Measurements from ENCODE around the gene MAD2L2. TPM values are rescaled to one million over a fixed set of nuclear protein-coding genes. Genes with fewer than 3 reads are reported as not detected.

MAD2L2 gene
- total RNA-seq (28.7 TPM), polyA plus RNA-seq (10 to 100 TPM; 49.3 to 75.3 (median 55.3) TPM)

- Histone ChIP-seq H3K27ac (ENCODE audit: insufficient read depth, low read length, poor library complexity, severe bottlenecking) (peak within 1 kb of the TSS; percentile 67), H3K9me3 (ENCODE audit: control insufficient read depth in 2 of 2, low read length in 2 of 2) (no peaks in the 10 kb centered on the region), H3K4me3 (ENCODE audit: low read depth, low read length) (peak within 1 kb of the TSS; percentile 73), H3K4me1 (ENCODE audit: control insufficient read depth, insufficient read depth, low read length, poor library complexity, severe bottlenecking) (peaks cover 17% of the 10 kb centered on the region), H3K36me3 (ENCODE audit: control insufficient read depth, insufficient read depth, low read length) (no peaks in the 10 kb centered on the region), H3K27me3 (ENCODE audit: control insufficient read depth, insufficient read depth, low read length) (no peaks in the 10 kb centered on the region)
- DNase-seq (peak; percentile 88 to 90 (median 89)), ATAC-seq (ENCODE audit: low read depth in 2 of 2) (peak; percentile 92 to 93)
- peaks cover 0 to 26% (median 8%) of the 10 kb centered on the region in 4 donors for H3K4me1 Mint-ChIP-seq
- peak within 1 kb of the TSS; percentile 93 to 97 (median 94) for H3K27ac Mint-ChIP-seq
- H3K9me3 Mint-ChIP-seq: peaks cover 0 to 1% (median 0%) of the 10 kb centered on the region in 7 donors
- no peaks in the 10 kb centered on the region for H3K36me3 Mint-ChIP-seq
- H3K4me3 Mint-ChIP-seq: peak within 1 kb of the TSS; percentile 95 to 98 (median 96)
- peaks cover 6% of the 10 kb centered on the region for H3K27me3 Mint-ChIP-seq
These were observed at the start of gene MAD2L2 for GRCh38 chr1:11681071-11681771. Gene MAD2L2 (minus strand): TSS chr1:11681148. CDS start chr1:11680601, 547 bp downstream.

DNA sequence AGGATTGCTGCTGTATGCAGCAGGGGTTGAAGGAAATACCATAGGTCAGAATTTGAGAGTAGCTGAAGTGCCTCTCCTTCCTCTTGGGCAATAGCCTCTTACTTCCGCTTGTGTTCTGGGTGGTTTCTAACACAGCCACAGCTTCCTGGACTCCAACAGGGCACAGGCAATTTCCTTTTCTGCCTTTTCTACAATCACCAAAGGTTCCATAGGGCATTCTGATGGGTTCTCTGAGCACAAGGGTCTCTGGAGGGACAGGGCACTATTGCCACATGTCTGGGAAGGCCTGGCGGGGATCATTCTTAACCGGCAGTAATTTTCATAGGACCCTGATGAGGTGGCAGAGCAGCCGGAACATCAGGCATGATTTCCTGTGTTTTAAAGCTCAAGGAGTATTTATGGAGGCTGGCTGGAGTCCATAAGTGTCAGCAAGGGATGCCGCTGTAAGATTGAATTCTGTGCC, 49.5 kb upstream of the MAD2L2 start:
- H3K27me3 ChIP-seq (ENCODE audit: control insufficient read depth, insufficient read depth, low read length): no peaks in the 10 kb centered on the region
- Mint-ChIP-seq H3K4me3 (peak overlapping the region; percentile 66 to 91 (median 86)), H3K9me3 (no peaks in the 10 kb centered on the region), H3K27me3 (no peaks in the 10 kb centered on the region), H3K4me1 (peaks cover 6 to 65% (median 33%) of the 10 kb centered on the region in 4 donors), H3K27ac (peak overlapping the region; percentile 60 to 92 (median 79)), H3K36me3 (no peaks in the 10 kb centered on the region)
- H3K27ac ChIP-seq (ENCODE audit: insufficient read depth, low read length, poor library complexity, severe bottlenecking): peak overlapping the region; percentile 64
- H3K9me3 ChIP-seq (ENCODE audit: control insufficient read depth in 2 of 2, low read length in 2 of 2): no peaks in the 10 kb centered on the region
- H3K4me1 ChIP-seq (ENCODE audit: control insufficient read depth, insufficient read depth, low read length, poor library complexity, severe bottlenecking): peaks cover 46% of the 10 kb centered on the region
- peak; percentile 16 to 85 (median 61) for DNase-seq
- H3K36me3 ChIP-seq (ENCODE audit: control insufficient read depth, insufficient read depth, low read length): no peaks in the 10 kb centered on the region
- ATAC-seq (ENCODE audit: low read depth in 2 of 2): peak; percentile 81 to 93
- peak overlapping the region; percentile 70 for H3K4me3 ChIP-seq (ENCODE audit: low read depth, low read length)

DNA sequence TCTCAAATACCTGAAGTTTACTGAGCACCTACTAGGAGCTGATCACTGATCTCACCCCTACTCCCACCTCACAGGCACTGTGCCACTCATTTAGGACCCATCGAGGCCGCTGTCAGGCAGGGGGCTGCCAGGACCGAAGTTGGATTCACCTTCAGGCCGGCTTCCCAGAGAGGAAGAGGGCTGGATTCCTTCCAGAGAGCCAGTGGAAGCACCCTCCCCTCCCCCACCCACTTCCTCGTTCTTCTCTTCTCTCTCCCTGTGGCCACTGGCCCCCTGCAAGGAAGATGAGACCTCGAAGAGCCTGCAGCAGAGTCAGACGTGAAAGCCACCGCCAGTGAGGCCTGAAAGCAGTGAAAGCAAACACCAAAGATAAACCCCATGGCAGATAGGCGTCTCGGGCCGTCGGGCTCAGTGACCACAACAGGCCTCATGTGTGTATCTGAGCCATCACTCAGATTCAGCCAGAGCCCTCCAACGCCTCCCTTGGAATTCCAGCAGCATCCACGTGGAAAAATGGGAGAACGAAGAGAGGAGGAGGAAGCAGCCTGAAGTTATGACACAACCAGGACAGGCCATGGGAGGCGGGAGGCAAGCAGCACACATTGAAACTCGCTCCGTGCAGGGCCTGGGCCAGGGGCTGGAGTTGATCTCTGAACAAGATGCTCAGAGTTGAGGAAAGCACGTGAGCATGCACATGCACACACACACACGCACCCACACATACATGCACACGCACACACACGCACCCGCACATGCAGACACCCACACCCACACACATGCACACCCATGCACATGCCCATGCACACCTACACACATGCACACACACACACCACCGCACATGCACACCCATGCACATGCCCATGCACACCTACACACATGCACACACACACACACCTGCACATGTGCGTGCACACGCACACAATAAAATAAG, 48.8 kb upstream of the MAD2L2 start:
- Mint-ChIP-seq H3K4me3 (peak overlapping the region; percentile 66 to 91 (median 86)), H3K27me3 (no peaks in the 10 kb centered on the region), H3K27ac (peak overlapping the region; percentile 69 to 92 (median 79)), H3K4me1 (peaks cover 6 to 66% (median 32%) of the 10 kb centered on the region in 4 donors), H3K36me3 (no peaks in the 10 kb centered on the region), H3K9me3 (no peaks in the 10 kb centered on the region)
- ATAC-seq (ENCODE audit: low read depth in 2 of 2) (no peak), DNase-seq (no peak)
- Histone ChIP-seq H3K27ac (ENCODE audit: insufficient read depth, low read length, poor library complexity, severe bottlenecking) (peak overlapping the region; percentile 64), H3K27me3 (ENCODE audit: control insufficient read depth, insufficient read depth, low read length) (no peaks in the 10 kb centered on the region), H3K4me3 (ENCODE audit: low read depth, low read length) (peak overlapping the region; percentile 70), H3K36me3 (ENCODE audit: control insufficient read depth, insufficient read depth, low read length) (no peaks in the 10 kb centered on the region), H3K9me3 (ENCODE audit: control insufficient read depth in 2 of 2, low read length in 2 of 2) (no peaks in the 10 kb centered on the region), H3K4me1 (ENCODE audit: control insufficient read depth, insufficient read depth, low read length, poor library complexity, severe bottlenecking) (peaks cover 45% of the 10 kb centered on the region)

GRCh38 chr1:11729155-11729497, 48.2 kb upstream of the MAD2L2 start:
- Mint-ChIP-seq H3K4me3 (no peak overlapping the region), H3K27ac (peak overlapping the region in 2 of 3 donors; percentile 52 to 69), H3K36me3 (no peaks in the 10 kb centered on the region), H3K27me3 (no peaks in the 10 kb centered on the region), H3K9me3 (no peaks in the 10 kb centered on the region), H3K4me1 (peaks cover 6 to 65% (median 32%) of the 10 kb centered on the region in 4 donors)
- Histone ChIP-seq H3K36me3 (ENCODE audit: control insufficient read depth, insufficient read depth, low read length) (no peaks in the 10 kb centered on the region), H3K9me3 (ENCODE audit: control insufficient read depth in 2 of 2, low read length in 2 of 2) (no peaks in the 10 kb centered on the region), H3K4me1 (ENCODE audit: control insufficient read depth, insufficient read depth, low read length, poor library complexity, severe bottlenecking) (peaks cover 45% of the 10 kb centered on the region), H3K27me3 (ENCODE audit: control insufficient read depth, insufficient read depth, low read length) (no peaks in the 10 kb centered on the region), H3K4me3 (ENCODE audit: low read depth, low read length) (no peak overlapping the region), H3K27ac (ENCODE audit: insufficient read depth, low read length, poor library complexity, severe bottlenecking) (no peak overlapping the region)
- ATAC-seq (ENCODE audit: low read depth in 2 of 2) (no peak), DNase-seq (no peak)

DNA sequence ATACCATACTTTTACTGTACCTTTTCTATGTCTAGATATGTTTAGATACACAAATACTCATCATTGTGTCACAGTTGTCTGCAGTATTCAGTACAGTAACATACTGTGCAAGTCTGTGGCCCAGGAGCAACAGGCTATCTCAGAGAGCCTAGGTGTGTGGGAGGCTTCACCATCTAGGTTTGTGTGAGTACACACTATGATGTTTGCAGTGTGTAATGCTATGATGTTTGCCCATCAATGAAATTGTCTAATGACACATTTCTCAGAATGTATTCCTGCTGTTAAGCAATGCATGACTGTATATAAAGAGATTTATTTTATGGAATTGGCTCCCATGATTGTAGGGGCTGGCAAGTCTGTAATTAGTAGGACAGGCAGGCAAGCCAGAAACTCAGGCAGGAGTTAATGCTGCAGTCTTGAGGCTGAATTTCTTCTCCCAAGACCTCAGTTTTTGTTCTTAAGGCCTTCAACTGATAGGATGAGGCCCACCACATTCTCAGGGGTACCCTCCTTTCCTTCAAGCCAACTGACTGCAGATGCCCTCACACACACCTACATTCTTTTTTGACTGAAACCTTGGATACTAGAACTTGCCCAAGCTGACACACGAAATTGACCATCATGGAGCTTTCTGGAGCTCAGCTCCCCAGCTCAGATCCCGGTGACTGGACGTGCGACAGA, 47.3 kb upstream of the MAD2L2 start:
- no peak overlapping the region for H3K27ac ChIP-seq (ENCODE audit: insufficient read depth, low read length, poor library complexity, severe bottlenecking)
- ATAC-seq (ENCODE audit: low read depth in 2 of 2) (no peak), DNase-seq (no peak)
- no peak overlapping the region for H3K4me3 Mint-ChIP-seq
- H3K4me1 Mint-ChIP-seq: peaks cover 6 to 60% (median 31%) of the 10 kb centered on the region in 4 donors
- H3K36me3 Mint-ChIP-seq: no peaks in the 10 kb centered on the region
- H3K4me1 ChIP-seq (ENCODE audit: control insufficient read depth, insufficient read depth, low read length, poor library complexity, severe bottlenecking): peaks cover 45% of the 10 kb centered on the region
- H3K9me3 ChIP-seq (ENCODE audit: control insufficient read depth in 2 of 2, low read length in 2 of 2): no peaks in the 10 kb centered on the region
- no peak overlapping the region for H3K27ac Mint-ChIP-seq
- no peaks in the 10 kb centered on the region for H3K9me3 Mint-ChIP-seq
- H3K27me3 Mint-ChIP-seq: no peaks in the 10 kb centered on the region
- H3K4me3 ChIP-seq (ENCODE audit: low read depth, low read length): no peak overlapping the region
- H3K27me3 ChIP-seq (ENCODE audit: control insufficient read depth, insufficient read depth, low read length): no peaks in the 10 kb centered on the region
- H3K36me3 ChIP-seq (ENCODE audit: control insufficient read depth, insufficient read depth, low read length): no peaks in the 10 kb centered on the region

DNA sequence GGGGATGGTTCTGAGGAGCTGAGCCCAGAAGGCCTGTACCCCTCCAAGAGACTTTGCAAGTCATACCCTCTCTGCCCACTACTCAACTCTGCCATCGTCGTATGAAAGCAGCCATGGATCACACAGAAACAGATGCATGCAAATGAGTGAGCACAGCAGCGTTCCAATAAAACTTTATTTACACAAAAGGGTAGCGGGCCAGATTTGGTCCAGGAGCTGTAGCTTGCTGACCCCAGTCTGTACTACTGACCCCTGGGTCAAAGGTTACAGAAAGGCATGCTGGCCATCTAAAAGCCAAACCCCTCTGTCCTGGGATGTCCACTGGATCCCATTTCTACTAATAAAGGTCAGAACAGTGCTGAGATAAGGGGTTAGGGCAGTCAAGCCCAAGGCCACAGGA, 46.2 kb upstream of the MAD2L2 start:
- Histone ChIP-seq H3K4me1 (ENCODE audit: control insufficient read depth, insufficient read depth, low read length, poor library complexity, severe bottlenecking) (peaks cover 39% of the 10 kb centered on the region), H3K27me3 (ENCODE audit: control insufficient read depth, insufficient read depth, low read length) (no peaks in the 10 kb centered on the region), H3K9me3 (ENCODE audit: control insufficient read depth in 2 of 2, low read length in 2 of 2) (no peaks in the 10 kb centered on the region), H3K4me3 (ENCODE audit: low read depth, low read length) (no peak overlapping the region), H3K27ac (ENCODE audit: insufficient read depth, low read length, poor library complexity, severe bottlenecking) (no peak overlapping the region), H3K36me3 (ENCODE audit: control insufficient read depth, insufficient read depth, low read length) (no peaks in the 10 kb centered on the region)
- Mint-ChIP-seq H3K36me3 (no peaks in the 10 kb centered on the region), H3K27me3 (no peaks in the 10 kb centered on the region), H3K27ac (no peak overlapping the region), H3K4me3 (no peak overlapping the region), H3K4me1 (peaks cover 6 to 51% (median 27%) of the 10 kb centered on the region in 4 donors), H3K9me3 (no peaks in the 10 kb centered on the region)
- ATAC-seq (ENCODE audit: low read depth in 2 of 2): no peak
- no peak for DNase-seq

DNA sequence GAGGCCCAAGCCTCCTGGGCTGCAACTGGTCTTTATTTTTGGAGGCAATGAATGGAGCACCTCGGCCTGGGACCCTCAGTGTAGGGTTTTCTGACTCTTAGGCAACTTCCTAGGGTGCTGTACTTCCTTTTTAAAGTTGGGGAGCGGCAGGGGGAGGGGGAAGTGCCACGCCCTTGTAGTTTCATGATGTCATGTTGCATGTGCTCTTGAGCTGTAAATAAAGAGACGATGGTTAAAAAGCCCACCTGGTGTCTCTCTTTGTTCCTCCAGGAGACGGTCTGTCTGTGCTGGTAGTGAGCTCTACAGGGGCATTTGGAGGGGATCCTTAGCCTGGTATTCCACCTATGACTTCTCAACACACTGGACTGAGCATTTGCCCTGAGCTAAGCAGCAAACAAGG, 44.7 kb upstream of the MAD2L2 start:
- Mint-ChIP-seq H3K4me1 (peaks cover 6 to 36% (median 16%) of the 10 kb centered on the region in 4 donors), H3K36me3 (no peaks in the 10 kb centered on the region), H3K27ac (no peak overlapping the region), H3K9me3 (no peaks in the 10 kb centered on the region), H3K4me3 (peak overlapping the region in 2 of 4 donors; percentile 29 to 61), H3K27me3 (no peaks in the 10 kb centered on the region)
- no peak for DNase-seq
- H3K9me3 ChIP-seq (ENCODE audit: control insufficient read depth in 2 of 2, low read length in 2 of 2): no peaks in the 10 kb centered on the region
- no peak overlapping the region for H3K4me3 ChIP-seq (ENCODE audit: low read depth, low read length)
- no peaks in the 10 kb centered on the region for H3K36me3 ChIP-seq (ENCODE audit: control insufficient read depth, insufficient read depth, low read length)
- no peaks in the 10 kb centered on the region for H3K27me3 ChIP-seq (ENCODE audit: control insufficient read depth, insufficient read depth, low read length)
- peaks cover 24% of the 10 kb centered on the region for H3K4me1 ChIP-seq (ENCODE audit: control insufficient read depth, insufficient read depth, low read length, poor library complexity, severe bottlenecking)
- ATAC-seq (ENCODE audit: low read depth in 2 of 2): no peak
- no peak overlapping the region for H3K27ac ChIP-seq (ENCODE audit: insufficient read depth, low read length, poor library complexity, severe bottlenecking)

Data from CD4-positive, CD25-positive, alpha-beta regulatory T cell (primary cell).